ENCODE measurements around the gene IZUMO1. TPM values are rescaled to one million over a fixed set of nuclear protein-coding genes. Genes with fewer than 3 reads are reported as not detected.

Gene IZUMO1
- total RNA-seq, 1 donor from 2014 or later, result not detected

DNA sequence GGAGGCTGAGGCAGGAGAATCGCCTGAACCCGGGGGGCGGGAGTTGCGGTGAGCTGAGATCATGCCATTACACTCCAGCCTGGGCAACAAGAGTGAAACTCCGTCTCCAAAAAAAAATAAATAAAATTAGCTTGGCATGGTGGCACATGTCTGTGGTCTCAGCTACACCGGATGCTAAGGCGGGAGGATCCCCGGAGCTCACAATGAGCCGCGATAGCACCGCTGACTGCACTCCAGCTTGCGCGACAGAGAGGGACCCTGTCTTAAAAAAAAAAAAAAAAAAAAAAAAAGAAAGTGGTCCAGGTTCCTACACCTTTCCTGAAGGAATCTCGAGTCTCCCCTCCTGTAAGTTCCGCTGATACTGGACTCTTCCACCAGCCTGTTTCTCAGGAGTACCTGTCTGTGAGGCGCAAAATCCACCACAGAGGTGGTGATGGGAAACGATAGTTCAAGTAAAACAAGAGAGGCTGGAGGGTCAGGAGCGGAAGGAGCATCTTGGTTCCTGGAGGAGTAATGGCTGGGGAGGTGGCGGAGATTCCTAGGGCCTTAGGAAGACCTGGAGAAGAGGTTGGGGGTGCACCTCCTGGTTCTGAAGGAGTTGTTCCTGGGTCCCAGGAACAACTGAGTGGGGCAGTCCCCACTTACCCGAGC, 5.3 kb upstream of the IZUMO1 start:
- H3K9ac ChIP-seq (ENCODE audit: low read length), result no peak overlapping the region
- H3K36me3 ChIP-seq (ENCODE audit: insufficient read depth, low read length), result no peaks in the 10 kb centered on the region
- Mint-ChIP-seq H3K9me3 (ENCODE audit: unreplicated experiment) (no peaks in the 10 kb centered on the region), H3K4me3 (ENCODE audit: unreplicated experiment) (peak overlapping the region; percentile 66), H3K27ac (ENCODE audit: unreplicated experiment) (no peak overlapping the region), H3K36me3 (ENCODE audit: low read depth, unreplicated experiment) (no peaks in the 10 kb centered on the region), H3K27me3 (ENCODE audit: low read depth, unreplicated experiment) (peaks cover 32% of the 10 kb centered on the region), H3K4me1 (ENCODE audit: low read depth, unreplicated experiment) (peaks cover 3% of the 10 kb centered on the region)
- H3K27ac ChIP-seq (ENCODE audit: low read depth, low read length), result no peak overlapping the region
- TF ChIP-seq EZH2 (IDR thresholded peaks at IDR 0.05; ENCODE audit: insufficient read depth, low read length) (no peak), CTCF (IDR thresholded peaks at IDR 0.05; ENCODE audit: insufficient read depth, low read depth, low read length) (no peak)
- H2AFZ ChIP-seq (ENCODE audit: low read depth, low read length), result peak overlapping the region; percentile 58
- peaks cover 9% of the 10 kb centered on the region for H3K4me1 ChIP-seq (ENCODE audit: insufficient read depth, low read length)
- no peak for DNase-seq (ENCODE audit: low read depth)
- peaks cover 21% of the 10 kb centered on the region for H3K27me3 ChIP-seq (ENCODE audit: insufficient read depth, low read length)
- peak overlapping the region; percentile 81 for H3K4me2 ChIP-seq (ENCODE audit: low read length)
- peak overlapping the region; percentile 33 for H3K4me3 ChIP-seq (ENCODE audit: insufficient read depth, low read depth, low read length)
- H4K20me1 ChIP-seq (ENCODE audit: insufficient read depth, low read length), result no peaks in the 10 kb centered on the region
- H3K79me2 ChIP-seq (ENCODE audit: insufficient read depth, low read length), result no peaks in the 10 kb centered on the region
- H3K9me3 ChIP-seq (ENCODE audit: insufficient read depth, low read depth, low read length), result no peaks in the 10 kb centered on the region
- no peak for FAIRE-seq

GRCh38 chr19:48750771-48751504, 4.2 kb upstream of the IZUMO1 start:
- no peak overlapping the region for H3K4me3 ChIP-seq (ENCODE audit: insufficient read depth, low read depth, low read length)
- no peak overlapping the region for H3K27ac Mint-ChIP-seq (ENCODE audit: unreplicated experiment)
- no peaks in the 10 kb centered on the region for H4K20me1 ChIP-seq (ENCODE audit: insufficient read depth, low read length)
- no peak for DNase-seq (ENCODE audit: low read depth)
- H3K4me1 Mint-ChIP-seq (ENCODE audit: low read depth, unreplicated experiment), result peaks cover 3% of the 10 kb centered on the region
- H3K4me2 ChIP-seq (ENCODE audit: low read length), result no peak overlapping the region
- no peak overlapping the region for H2AFZ ChIP-seq (ENCODE audit: low read depth, low read length)
- no peaks in the 10 kb centered on the region for H3K9me3 Mint-ChIP-seq (ENCODE audit: unreplicated experiment)
- no peaks in the 10 kb centered on the region for H3K79me2 ChIP-seq (ENCODE audit: insufficient read depth, low read length)
- H3K36me3 Mint-ChIP-seq (ENCODE audit: low read depth, unreplicated experiment), result no peaks in the 10 kb centered on the region
- H3K9ac ChIP-seq (ENCODE audit: low read length), result no peak overlapping the region
- H3K27me3 Mint-ChIP-seq (ENCODE audit: low read depth, unreplicated experiment), result peaks cover 28% of the 10 kb centered on the region
- peaks cover 21% of the 10 kb centered on the region for H3K27me3 ChIP-seq (ENCODE audit: insufficient read depth, low read length)
- no peak for TF ChIP-seq CTCF (IDR thresholded peaks at IDR 0.05; ENCODE audit: insufficient read depth, low read depth, low read length)
- TF ChIP-seq EZH2 (IDR thresholded peaks at IDR 0.05; ENCODE audit: insufficient read depth, low read length), result no peak
- peaks cover 14% of the 10 kb centered on the region for H3K4me1 ChIP-seq (ENCODE audit: insufficient read depth, low read length)
- H3K4me3 Mint-ChIP-seq (ENCODE audit: unreplicated experiment), result no peak overlapping the region
- no peak for FAIRE-seq
- no peak overlapping the region for H3K27ac ChIP-seq (ENCODE audit: low read depth, low read length)
- no peaks in the 10 kb centered on the region for H3K9me3 ChIP-seq (ENCODE audit: insufficient read depth, low read depth, low read length)
- H3K36me3 ChIP-seq (ENCODE audit: insufficient read depth, low read length), result no peaks in the 10 kb centered on the region

- no peak overlapping the region for H3K27ac ChIP-seq (ENCODE audit: low read depth, low read length)
- TF ChIP-seq CTCF (IDR thresholded peaks at IDR 0.05; ENCODE audit: insufficient read depth, low read depth, low read length) (no peak), EZH2 (IDR thresholded peaks at IDR 0.05; ENCODE audit: insufficient read depth, low read length) (no peak)
- peaks cover 19% of the 10 kb centered on the region for H3K27me3 ChIP-seq (ENCODE audit: insufficient read depth, low read length)
- H3K9ac ChIP-seq (ENCODE audit: low read length), result no peak overlapping the region
- Mint-ChIP-seq H3K9me3 (ENCODE audit: unreplicated experiment) (no peaks in the 10 kb centered on the region), H3K27me3 (ENCODE audit: low read depth, unreplicated experiment) (peaks cover 23% of the 10 kb centered on the region), H3K4me1 (ENCODE audit: low read depth, unreplicated experiment) (peaks cover 3% of the 10 kb centered on the region), H3K4me3 (ENCODE audit: unreplicated experiment) (no peak overlapping the region), H3K27ac (ENCODE audit: unreplicated experiment) (no peak overlapping the region), H3K36me3 (ENCODE audit: low read depth, unreplicated experiment) (no peaks in the 10 kb centered on the region)
- no peak overlapping the region for H2AFZ ChIP-seq (ENCODE audit: low read depth, low read length)
- no peaks in the 10 kb centered on the region for H4K20me1 ChIP-seq (ENCODE audit: insufficient read depth, low read length)
- H3K79me2 ChIP-seq (ENCODE audit: insufficient read depth, low read length), result no peaks in the 10 kb centered on the region
- no peaks in the 10 kb centered on the region for H3K36me3 ChIP-seq (ENCODE audit: insufficient read depth, low read length)
- no peak overlapping the region for H3K4me3 ChIP-seq (ENCODE audit: insufficient read depth, low read depth, low read length)
- H3K4me1 ChIP-seq (ENCODE audit: insufficient read depth, low read length), result peaks cover 14% of the 10 kb centered on the region
- no peaks in the 10 kb centered on the region for H3K9me3 ChIP-seq (ENCODE audit: insufficient read depth, low read depth, low read length)
- DNase-seq (ENCODE audit: low read depth) (no peak), FAIRE-seq (no peak)
- no peak overlapping the region for H3K4me2 ChIP-seq (ENCODE audit: low read length)
These were observed 3.6 kb upstream of the IZUMO1 start for GRCh38 chr19:48750351-48750750.

All from astrocyte (in vitro differentiated cells and primary cell).